Breast epithelium (tissue), 4 donors: ENCODE data around the gene OR10H5. TPM values are rescaled to one million over a fixed set of nuclear protein-coding genes. Genes with fewer than 3 reads are reported as not detected.
A peak's percentile ranks its signal among the peaks of the same experiment; 100 is the strongest.
"Not testable (repeated sequence)": the region's sequence is repeated elsewhere in the genome, so short reads cannot be mapped to it uniquely, and the experiment has no call there.

Experiments used
- DNase-seq, 2 donors: peaks; one replicate each; pipeline ENCODE4 v3.0.0-alpha.2; 2019; ENCODE audit warnings: low spot score in 2 of 2
- H3K27ac ChIP-seq, 2 donors: fragments of 200-600 bp; sonication (generic) in 1 of 2; one replicate each; pipeline ENCODE4 v1.5.1; 2016 to 2019; ENCODE audit warnings: mild to moderate bottlenecking in 1 of 2
- H3K27me3 ChIP-seq, 2 donors: fragments of 200-600 bp; sonication (generic) in 1 of 2; one replicate each; pipeline versions ENCODE4 v1.5.1 to v1.6.0; 2017 to 2019; ENCODE audit warnings: control low read depth in 1 of 2, mild to moderate bottlenecking in 1 of 2
- H3K36me3 ChIP-seq: fragments of 200-600 bp; one replicate; pipeline ENCODE4 v1.5.1; 2019
- H3K4me1 ChIP-seq, 2 donors: fragments of 200-600 bp; sonication (generic); one replicate each; pipeline ENCODE4 v1.5.1; 2016 to 2019; ENCODE audit warnings: control low read depth in 1 of 2
- H3K4me3 ChIP-seq, 3 donors: fragments of 200-600 bp; sonication (generic); 1 replicate in 2 of 3; 2 replicates in 1 of 3; pipeline ENCODE4 v1.5.1; 2016 to 2019; ENCODE audit warnings: mild to moderate bottlenecking in 3 of 3, moderate library complexity in 2 of 3
- H3K9me3 ChIP-seq, 2 donors: fragments of 200-600 bp; sonication (generic) in 1 of 2; one replicate each; pipeline ENCODE4 v1.5.1; 2016 to 2019; ENCODE audit warnings: control low read depth in 1 of 2
- POLR2A ChIP-seq: fragments of 450-650 bp; IDR thresholded peaks from one replicate; pipeline ENCODE4 v1.6.1; 2016; ENCODE audit warnings: antibody characterized with exemption, mild to moderate bottlenecking, moderate library complexity
- POLR2AphosphoS5 ChIP-seq, 3 donors: sonication (generic); formaldehyde crosslinking; IDR thresholded peaks; one replicate each; pipeline ENCODE4 v1.6.1; 2017; ENCODE audit warnings: antibody characterized with exemption in 3 of 3
- intact Hi-C: fragments of 100-400 bp; cut with DNase I; formaldehyde crosslinking; loops from one replicate; pipeline ENCODE4 v1.15.1; 2023; ENCODE audit warnings: low total_unique reads
- total RNA-seq, 3 donors: library from RNA; depleted of rRNA; stranded (reverse); fragments of >200 nt; gene quantifications; one replicate each; pipeline ENCODE4 v1.1.0, GENCODE V29; 2016
- TF ChIP-seq, protein P1 (sequence below), 3 donors: fragments of 450-650 bp; IDR thresholded peaks; one replicate each; pipeline ENCODE4 v1.5.1; 2016 to 2017; ENCODE audit warnings: antibody characterized with exemption in 3 of 3, mild to moderate bottlenecking in 3 of 3, moderate library complexity in 3 of 3

The OR10H5 gene
- total RNA-seq, 3 donors from 2014 or later: not detected

GRCh38 chr19:15831626-15832025 lies 44.2 kb downstream of the OR10H5 start:
- no peak for DNase-seq
- no peaks in the 10 kb centered on the region for H3K27me3 ChIP-seq
- TF ChIP-seq, protein P1, sequence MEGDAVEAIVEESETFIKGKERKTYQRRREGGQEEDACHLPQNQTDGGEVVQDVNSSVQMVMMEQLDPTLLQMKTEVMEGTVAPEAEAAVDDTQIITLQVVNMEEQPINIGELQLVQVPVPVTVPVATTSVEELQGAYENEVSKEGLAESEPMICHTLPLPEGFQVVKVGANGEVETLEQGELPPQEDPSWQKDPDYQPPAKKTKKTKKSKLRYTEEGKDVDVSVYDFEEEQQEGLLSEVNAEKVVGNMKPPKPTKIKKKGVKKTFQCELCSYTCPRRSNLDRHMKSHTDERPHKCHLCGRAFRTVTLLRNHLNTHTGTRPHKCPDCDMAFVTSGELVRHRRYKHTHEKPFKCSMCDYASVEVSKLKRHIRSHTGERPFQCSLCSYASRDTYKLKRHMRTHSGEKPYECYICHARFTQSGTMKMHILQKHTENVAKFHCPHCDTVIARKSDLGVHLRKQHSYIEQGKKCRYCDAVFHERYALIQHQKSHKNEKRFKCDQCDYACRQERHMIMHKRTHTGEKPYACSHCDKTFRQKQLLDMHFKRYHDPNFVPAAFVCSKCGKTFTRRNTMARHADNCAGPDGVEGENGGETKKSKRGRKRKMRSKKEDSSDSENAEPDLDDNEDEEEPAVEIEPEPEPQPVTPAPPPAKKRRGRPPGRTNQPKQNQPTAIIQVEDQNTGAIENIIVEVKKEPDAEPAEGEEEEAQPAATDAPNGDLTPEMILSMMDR (IDR thresholded peaks at IDR 0.05): no peak
- TF ChIP-seq POLR2A: no peak
- TF ChIP-seq POLR2AphosphoS5 (IDR thresholded peaks at IDR 0.05): no peak
- no peaks in the 10 kb centered on the region for H3K4me1 ChIP-seq
- intact Hi-C loops: loop anchor here (5.0 kb wide), 1 partner anchor 141 kb away; no protein-coding TSS in a partner anchor
- no peak overlapping the region for H3K27ac ChIP-seq
- H3K36me3 ChIP-seq: no peaks in the 10 kb centered on the region
- no peaks in the 10 kb centered on the region for H3K9me3 ChIP-seq
- H3K4me3 ChIP-seq: no peak overlapping the region

- H3K27ac ChIP-seq: not testable (repeated sequence)
Observed at GRCh38 chr19:15834232-15834631, 46.8 kb downstream of the OR10H5 start.

DNA sequence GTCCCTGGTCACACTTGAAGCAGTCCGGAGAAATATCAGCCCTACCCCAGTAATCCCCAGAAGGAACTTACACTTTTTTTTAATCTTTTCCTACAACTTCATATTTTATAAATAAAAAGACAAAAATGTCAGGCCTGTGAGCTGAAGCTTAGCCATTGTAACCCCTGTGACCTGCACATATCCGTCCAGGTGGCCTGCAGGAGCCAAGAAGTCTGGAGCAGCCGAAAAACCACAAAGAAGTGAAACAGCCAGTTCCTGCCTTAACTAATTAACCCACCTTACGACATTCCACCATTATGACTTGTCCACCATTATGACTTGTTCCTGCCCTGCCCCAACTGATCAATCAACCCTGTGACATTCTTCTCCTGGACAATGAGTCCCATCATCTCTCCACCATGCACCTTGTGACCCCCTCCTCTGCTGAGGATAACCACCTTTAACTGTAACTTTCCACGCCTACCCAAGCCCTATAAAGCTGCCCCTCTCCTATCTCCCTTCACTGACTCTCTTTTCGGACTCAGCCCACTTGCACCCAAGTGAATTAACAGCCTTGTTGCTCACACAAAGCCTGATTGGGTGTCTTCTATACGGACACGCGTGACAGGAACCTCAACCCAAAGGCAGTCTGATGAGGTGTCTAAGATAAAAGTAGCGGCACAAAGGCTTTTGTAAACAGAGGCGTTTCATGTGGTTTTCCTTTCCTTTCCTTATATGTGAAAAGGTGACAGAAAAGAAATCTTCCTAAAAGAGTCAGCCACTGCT lies 48.3 kb downstream of the OR10H5 start:
- H3K27me3 ChIP-seq, H3K9me3 ChIP-seq, H3K4me1 ChIP-seq, intact Hi-C loops, H3K36me3 ChIP-seq: not testable (repeated sequence)
- peak overlapping the region; percentile 69 to 95 (median 81) for H3K4me3 ChIP-seq
- peak overlapping the region; percentile 100 for H3K27ac ChIP-seq
- peak in 1 of 2 donors; percentile 35 for DNase-seq

More at GRCh38 chr19:15834232-15834631, 46.8 kb downstream of the OR10H5 start:
- H3K9me3 ChIP-seq, H3K36me3 ChIP-seq, DNase-seq, H3K27me3 ChIP-seq, H3K4me3 ChIP-seq, H3K4me1 ChIP-seq: not testable (repeated sequence)
- intact Hi-C loops: loop anchor here (5.0 kb wide), 1 partner anchor 138 kb away; no protein-coding TSS in a partner anchor

- Histone ChIP-seq H3K4me3 (peak overlapping the region; percentile 69 to 95 (median 81)), H3K36me3 (no peaks in the 10 kb centered on the region), H3K4me1 (no peaks in the 10 kb centered on the region), H3K9me3 (no peaks in the 10 kb centered on the region), H3K27me3 (no peaks in the 10 kb centered on the region), H3K27ac (peak overlapping the region; percentile 100)
- TF ChIP-seq POLR2AphosphoS5 (IDR thresholded peaks at IDR 0.05): peak; percentile 78 to 92 (median 92)
- peak; percentile 88 for TF ChIP-seq POLR2A
- TF ChIP-seq, protein P1 (IDR thresholded peaks at IDR 0.05): no peak
- peak in 1 of 2 donors; percentile 96 for DNase-seq
- intact Hi-C loops: no loop called here
Observed at GRCh38 chr19:15836330-15837220, 49.1 kb downstream of the OR10H5 start.

- no peaks in the 10 kb centered on the region for H3K27me3 ChIP-seq
- no peaks in the 10 kb centered on the region for H3K4me1 ChIP-seq
- peak overlapping the region; percentile 69 to 95 (median 81) for H3K4me3 ChIP-seq
- H3K27ac ChIP-seq: peak overlapping the region; percentile 100
- intact Hi-C loops: no loop called here
- DNase-seq: peak; percentile 58 to 99
- no peak for TF ChIP-seq POLR2AphosphoS5 (IDR thresholded peaks at IDR 0.05)
- TF ChIP-seq, protein P1 (IDR thresholded peaks at IDR 0.05): no peak
- TF ChIP-seq POLR2A: no peak
- no peaks in the 10 kb centered on the region for H3K36me3 ChIP-seq
- no peaks in the 10 kb centered on the region for H3K9me3 ChIP-seq
Observed at GRCh38 chr19:15837221-15837731, 49.8 kb downstream of the OR10H5 start.
